ENCODE results near the gene GLIPR2.

GRCh38 chr9:36116593-36116992 lies 19.9 kb upstream of the GLIPR2 start:
- TF ChIP-seq, protein P1, sequence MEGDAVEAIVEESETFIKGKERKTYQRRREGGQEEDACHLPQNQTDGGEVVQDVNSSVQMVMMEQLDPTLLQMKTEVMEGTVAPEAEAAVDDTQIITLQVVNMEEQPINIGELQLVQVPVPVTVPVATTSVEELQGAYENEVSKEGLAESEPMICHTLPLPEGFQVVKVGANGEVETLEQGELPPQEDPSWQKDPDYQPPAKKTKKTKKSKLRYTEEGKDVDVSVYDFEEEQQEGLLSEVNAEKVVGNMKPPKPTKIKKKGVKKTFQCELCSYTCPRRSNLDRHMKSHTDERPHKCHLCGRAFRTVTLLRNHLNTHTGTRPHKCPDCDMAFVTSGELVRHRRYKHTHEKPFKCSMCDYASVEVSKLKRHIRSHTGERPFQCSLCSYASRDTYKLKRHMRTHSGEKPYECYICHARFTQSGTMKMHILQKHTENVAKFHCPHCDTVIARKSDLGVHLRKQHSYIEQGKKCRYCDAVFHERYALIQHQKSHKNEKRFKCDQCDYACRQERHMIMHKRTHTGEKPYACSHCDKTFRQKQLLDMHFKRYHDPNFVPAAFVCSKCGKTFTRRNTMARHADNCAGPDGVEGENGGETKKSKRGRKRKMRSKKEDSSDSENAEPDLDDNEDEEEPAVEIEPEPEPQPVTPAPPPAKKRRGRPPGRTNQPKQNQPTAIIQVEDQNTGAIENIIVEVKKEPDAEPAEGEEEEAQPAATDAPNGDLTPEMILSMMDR (IDR thresholded peaks at IDR 0.05) = no peak
- no peak for TF ChIP-seq POLR2A (IDR thresholded peaks at IDR 0.05)
- no peak for TF ChIP-seq EP300 (IDR thresholded peaks at IDR 0.05)

All from ovary (tissue), 3 donors.